ENCODE data around the gene CNOT1.
A peak's percentile ranks its signal among the peaks of the same experiment; 100 is the strongest.
"Not testable (repeated sequence)": the region's sequence is repeated elsewhere in the genome, so short reads cannot be mapped to it uniquely, and the experiment has no call there.

CNOT1 gene

GRCh38 chr16:58629733-58630640, at the start of gene CNOT1:
CNOT1 (minus strand) TSS chr16:58629826; CDS start chr16:58599337, 30,489 bp downstream.
- peak; percentile 98 for DNase-seq

DNA sequence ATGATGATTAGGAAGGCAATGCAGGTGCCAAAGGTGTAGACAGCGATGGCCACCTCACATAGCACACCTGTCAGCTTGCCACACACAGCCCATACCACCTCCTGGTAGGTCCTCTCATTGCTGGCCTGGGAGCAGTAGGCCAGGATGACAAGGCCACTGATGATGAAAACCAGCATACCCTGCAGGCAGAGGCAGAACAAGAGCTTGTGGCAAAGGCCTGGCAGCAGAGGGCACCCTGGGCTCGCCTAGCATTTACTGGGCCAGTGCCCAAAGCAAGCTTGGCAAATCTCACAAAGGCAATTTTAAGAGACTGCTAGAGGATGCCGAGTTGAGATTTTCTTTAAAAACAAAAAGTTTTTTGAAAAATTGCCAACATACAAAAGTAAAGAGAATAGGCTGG, 49.1 kb upstream of the CNOT1 start:
- DNase-seq: no peak

DNA sequence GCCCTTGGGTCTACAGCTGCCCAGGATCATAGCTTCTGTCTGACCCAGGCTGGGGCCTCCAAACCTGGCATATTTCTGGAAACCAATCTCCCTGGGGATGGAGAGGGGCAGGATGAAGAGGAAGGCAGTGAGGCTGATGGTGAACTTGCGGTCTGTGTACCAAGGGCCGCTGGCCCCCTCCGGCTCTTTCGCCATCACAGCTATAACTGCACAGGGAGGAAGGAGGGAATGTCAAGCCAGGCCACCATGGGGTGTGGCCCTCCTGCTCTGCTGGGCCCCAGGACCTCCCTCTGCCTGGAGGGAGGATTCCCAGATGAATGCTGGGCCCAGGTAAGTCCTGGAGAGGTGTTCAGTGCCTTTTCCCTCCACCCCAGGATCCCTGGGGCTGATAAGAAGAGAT, 48.6 kb upstream of the CNOT1 start:
- no peak for DNase-seq

GRCh38 chr16:58670946-58671583, 41.4 kb upstream of the CNOT1 start:
- no peak for DNase-seq

GRCh38 chr16:58670177-58670576, 40.6 kb upstream of the CNOT1 start:
- no peak for DNase-seq

GRCh38 chr16:58665200-58665599, 35.6 kb upstream of the CNOT1 start:
- DNase-seq: no peak

DNA sequence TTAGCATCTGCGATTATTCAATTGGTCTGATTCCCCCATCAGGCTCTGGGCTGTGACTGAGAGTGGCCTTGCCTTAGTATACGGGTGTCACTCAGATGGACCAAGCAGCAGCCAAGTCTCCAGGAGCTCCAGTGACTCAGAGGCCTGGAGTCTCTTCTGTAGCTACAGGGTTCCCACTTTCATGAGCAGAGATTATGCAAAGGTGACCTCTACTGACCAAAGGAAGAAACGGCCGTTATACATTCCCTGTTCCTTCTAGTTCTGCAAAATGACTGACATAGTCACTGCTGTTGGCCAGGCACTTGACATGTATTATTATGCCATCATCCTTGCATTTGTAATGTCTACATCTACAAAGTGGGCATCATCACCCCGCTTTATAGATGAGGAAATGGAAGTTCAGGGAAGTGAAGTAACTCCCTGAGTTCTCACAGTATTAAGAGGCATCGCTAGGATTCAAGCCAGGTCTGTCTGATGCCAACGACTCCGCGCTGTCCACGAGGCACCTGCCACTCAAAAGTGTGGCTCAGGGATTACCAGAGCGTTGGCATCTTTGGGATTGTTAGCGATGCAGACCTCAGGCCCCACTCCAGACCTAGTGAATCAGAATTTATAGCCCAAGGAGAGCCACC, 31.7 kb upstream of the CNOT1 start:
- no peak for DNase-seq

- DNase-seq: not testable (repeated sequence)
Measured at GRCh38 chr16:58659911-58660310, 30.3 kb upstream of the CNOT1 start.

GRCh38 chr16:58658796-58659211, 29.2 kb upstream of the CNOT1 start:
- DNase-seq: no peak

DNA sequence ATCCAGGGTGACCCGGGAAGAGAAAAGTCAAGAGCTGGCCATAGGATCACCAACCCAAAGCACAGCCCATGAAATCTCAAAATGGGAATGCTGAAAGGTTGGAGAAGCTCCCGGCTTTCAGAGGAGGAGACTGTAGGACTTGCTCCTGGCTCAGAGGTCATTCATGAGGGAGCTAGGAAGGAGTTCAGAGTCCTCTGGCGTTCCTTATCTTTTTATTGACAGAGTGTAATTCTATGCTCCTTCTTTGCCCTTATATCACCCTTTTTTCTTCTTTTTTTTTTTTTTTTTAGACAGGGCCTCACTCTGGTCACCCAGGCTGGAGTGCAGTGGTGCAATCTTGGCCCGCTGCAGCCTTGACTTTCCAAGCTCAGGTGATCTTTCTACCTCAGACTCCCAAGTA, 27.3 kb upstream of the CNOT1 start:
- no peak for DNase-seq

- DNase-seq: no peak
Measured at GRCh38 chr16:58655215-58655596, 25.6 kb upstream of the CNOT1 start.

GRCh38 chr16:58654560-58655214, 25.1 kb upstream of the CNOT1 start:
- no peak for DNase-seq

DNA sequence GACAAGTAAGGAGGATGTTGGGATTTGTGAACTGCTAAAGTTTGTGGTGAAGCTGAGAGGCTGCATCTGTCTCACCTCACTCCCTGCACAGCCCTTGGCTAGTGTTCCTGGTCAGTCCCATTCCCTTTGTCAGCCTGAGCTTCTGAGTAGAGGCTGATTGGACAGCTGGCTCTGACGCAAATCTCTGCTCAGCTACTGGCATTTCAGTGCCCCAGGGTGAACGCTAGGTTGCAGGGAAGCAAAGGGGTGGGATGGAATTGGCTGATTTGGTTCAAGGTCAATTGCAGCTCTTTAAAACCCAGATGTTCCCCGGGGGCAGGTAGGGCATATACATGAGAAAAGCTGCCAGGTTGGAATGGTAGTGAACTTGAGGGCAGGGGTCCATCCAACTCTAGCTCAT, 23.1 kb upstream of the CNOT1 start:
- no peak for DNase-seq

- DNase-seq: no peak
Measured at GRCh38 chr16:58651965-58652348, 22.3 kb upstream of the CNOT1 start.

- DNase-seq: no peak
Measured at GRCh38 chr16:58649707-58650106, 20.1 kb upstream of the CNOT1 start.

DNA sequence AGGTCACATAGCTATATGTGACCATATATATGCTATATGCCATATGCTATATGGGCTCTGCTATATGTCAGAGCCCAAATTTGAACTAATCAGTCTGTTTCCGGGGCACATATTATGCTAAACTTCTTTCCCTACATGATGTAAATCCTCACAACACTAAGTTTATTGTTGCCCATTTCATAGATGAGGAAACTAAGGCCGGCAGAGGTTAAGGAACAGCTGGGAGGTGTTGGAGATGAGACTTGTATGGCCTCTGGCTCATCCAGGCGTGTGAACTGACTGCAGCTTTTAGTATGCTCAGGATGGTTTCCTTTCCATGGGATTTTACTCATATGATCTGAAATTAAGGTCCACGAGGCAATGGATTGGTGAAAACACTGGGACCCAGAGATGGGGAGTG, 17.5 kb upstream of the CNOT1 start:
- no peak for DNase-seq

DNA sequence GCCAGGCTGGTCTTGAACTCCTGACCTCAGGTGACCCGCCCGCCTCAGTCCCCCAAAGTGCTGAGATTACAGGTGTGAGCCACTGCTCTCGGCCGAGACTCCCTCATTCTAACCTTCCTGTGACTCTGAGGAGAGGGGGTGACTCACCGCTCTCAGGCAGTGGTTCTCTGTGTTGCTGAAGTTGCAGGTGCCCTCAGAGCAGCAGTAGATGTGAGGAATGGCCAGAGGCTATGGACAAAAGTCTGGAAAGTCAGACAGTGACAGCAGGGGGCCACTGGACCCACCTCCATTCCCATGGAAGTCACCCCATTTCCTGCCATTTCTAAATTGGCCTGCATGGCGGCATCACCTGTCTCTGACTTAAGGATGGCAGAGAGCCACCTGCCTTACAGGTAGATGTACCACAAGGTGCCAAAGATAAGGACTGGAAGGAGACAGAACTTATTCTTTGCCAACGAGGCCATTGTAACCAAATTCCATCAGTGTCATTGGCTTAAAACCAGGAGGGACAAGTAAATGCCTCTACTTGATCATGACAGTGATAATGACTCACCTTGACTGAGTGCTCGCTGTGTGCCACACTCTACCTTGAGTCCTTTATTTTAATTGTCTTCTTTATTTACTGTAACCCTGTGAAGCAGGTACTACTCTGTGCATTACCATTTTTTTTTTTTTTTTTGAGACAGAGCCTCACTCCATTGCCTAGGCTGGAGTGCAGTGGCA, 15.3 kb upstream of the CNOT1 start:
- DNase-seq: no peak

GRCh38 chr16:58644108-58644507, 14.5 kb upstream of the CNOT1 start:
- DNase-seq: no peak

DNA sequence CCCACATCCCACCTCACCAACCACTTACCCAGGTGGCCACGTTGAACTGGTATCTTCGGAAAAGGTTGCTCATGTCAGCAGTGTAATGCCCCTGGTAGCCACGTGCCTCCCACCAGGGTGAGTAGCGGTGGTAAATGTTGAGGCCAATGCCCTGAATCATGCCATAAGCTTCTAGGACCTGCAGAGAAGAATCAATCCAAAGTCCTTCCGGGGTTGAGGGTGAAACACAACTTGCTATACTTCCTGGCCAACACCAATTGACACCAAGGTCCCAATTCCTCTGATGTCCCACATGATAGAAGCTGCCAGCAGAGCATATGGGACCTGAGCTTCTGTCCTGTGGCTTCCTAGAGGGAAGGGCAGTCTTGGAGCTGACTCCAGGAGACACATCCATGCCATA, 11.3 kb upstream of the CNOT1 start:
- DNase-seq: no peak

- DNase-seq: no peak
Measured at GRCh38 chr16:58639836-58640235, 10.2 kb upstream of the CNOT1 start.

DNA sequence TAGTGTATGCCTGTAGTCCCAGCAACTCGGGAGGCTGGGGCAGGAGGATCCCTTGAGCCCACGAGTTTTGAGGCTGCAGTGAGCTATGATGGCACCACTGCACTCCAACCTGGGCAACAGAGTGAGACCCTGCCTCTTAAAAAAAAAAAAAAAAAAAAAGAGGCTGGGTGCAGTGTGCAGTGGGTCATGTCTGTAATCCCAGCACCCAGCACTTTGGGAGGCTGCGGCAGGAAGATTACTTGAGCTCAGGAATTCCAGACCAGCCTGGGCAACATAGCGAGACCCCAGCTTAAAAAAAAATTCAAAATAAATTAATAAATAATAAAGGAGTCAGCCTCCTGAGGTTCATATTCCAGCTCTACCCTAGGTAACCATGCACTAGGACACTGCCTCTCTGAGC, 9.6 kb upstream of the CNOT1 start:
- DNase-seq: no peak

DNA sequence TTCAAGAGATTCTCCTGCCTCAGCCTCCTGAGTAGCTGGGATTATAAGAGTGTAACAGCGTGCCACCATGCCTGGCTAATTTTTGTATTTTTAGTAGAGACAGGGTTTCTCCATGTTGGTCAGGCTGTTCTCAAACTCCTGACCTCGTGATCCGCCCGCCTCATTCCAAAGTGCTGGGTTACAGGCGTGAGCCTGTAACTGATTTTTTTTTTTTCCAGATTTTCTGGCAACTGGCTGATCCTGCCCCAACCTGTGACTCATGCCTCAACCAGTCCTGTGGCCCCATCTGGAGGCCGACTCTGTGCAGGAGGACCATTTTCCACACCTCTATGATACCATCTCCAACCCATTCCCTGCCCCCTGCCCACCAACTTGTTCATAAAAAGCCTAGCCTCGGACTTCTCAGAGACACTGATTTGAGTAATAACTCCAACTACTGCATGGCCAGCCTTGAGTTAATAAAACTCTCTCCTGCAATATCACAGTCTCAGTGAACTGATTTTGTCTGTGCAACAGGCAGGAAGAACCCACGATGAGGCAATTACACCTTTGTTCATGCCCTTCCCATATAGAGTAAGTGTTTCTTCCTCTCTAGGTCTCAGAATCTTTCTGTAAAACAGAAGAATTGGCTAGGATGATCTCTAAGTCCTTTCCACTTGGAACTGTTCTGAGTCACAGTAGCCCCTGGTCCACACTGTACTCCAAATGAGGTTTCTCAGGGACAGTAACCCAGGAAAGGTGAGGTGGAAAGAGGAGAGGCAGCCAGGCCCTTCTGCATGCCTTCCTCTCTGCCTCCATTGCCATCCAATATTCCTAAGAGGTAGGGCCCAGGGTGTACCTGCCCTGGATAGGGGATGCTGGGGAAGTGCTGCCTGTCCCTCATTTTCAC, 8.8 kb upstream of the CNOT1 start:
- no peak for DNase-seq

Measured in NCI-H1436 treated with DMSO at 0.1 percent for 48 hours (cell line).